Osteoblast (primary cell): ENCODE data around the gene NCAPD2. TPM values are rescaled to one million over a fixed set of nuclear protein-coding genes. Genes with fewer than 3 reads are reported as not detected.
A peak's percentile ranks its signal among the peaks of the same experiment; 100 is the strongest.
"Not testable (repeated sequence)": the region's sequence is repeated elsewhere in the genome, so short reads cannot be mapped to it uniquely, and the experiment has no call there.

Experiments
- DNase-seq: peaks from one replicate; pipeline ENCODE4 v3.0.0; 2011; ENCODE audit warnings: low spot score, mixed read lengths; ENCODE audit not compliant: insufficient read length; ENCODE audit errors: missing footprints
- H2AFZ ChIP-seq: 2 replicates; pipeline ENCODE4 v1.6.0; 2011; ENCODE audit warnings: mild to moderate bottlenecking, low read length
- H3K27ac ChIP-seq: 2 replicates; pipeline ENCODE4 v1.5.1; 2011; ENCODE audit warnings: mild to moderate bottlenecking, low read depth, low read length, moderate library complexity
- H3K27me3 ChIP-seq: 2 replicates; pipeline ENCODE4 v1.6.0; 2012; ENCODE audit warnings: mild to moderate bottlenecking, control low read depth, inconsistent platforms, low read length, moderate library complexity; ENCODE audit not compliant: insufficient read depth
- H3K36me3 ChIP-seq: 2 replicates; pipeline ENCODE4 v1.5.1; 2011; ENCODE audit warnings: mild to moderate bottlenecking, low read length, control low read depth, moderate library complexity; ENCODE audit not compliant: insufficient read depth
- H3K4me1 ChIP-seq: 2 replicates; pipeline ENCODE4 v1.5.1; 2011; ENCODE audit warnings: mild to moderate bottlenecking, low read length, control low read depth, moderate library complexity; ENCODE audit not compliant: insufficient read depth
- H3K4me2 ChIP-seq: 2 replicates; pipeline ENCODE4 v1.6.0; 2011; ENCODE audit warnings: mild to moderate bottlenecking, low read length; ENCODE audit not compliant: insufficient read depth
- H3K4me3 ChIP-seq: fragments of 200-600 bp; sonication (generic); 3 replicates; pipeline ENCODE4 v1.5.1; 2012; ENCODE audit warnings: mild to moderate bottlenecking, low read length, inconsistent platforms; ENCODE audit not compliant: insufficient read depth
- H3K79me2 ChIP-seq: 2 replicates; pipeline ENCODE4 v1.6.0; 2012; ENCODE audit warnings: mild to moderate bottlenecking, low read length, control low read depth, inconsistent platforms; ENCODE audit not compliant: insufficient read depth
- H3K9me3 ChIP-seq: 2 replicates; pipeline ENCODE4 v1.5.1; 2011; ENCODE audit warnings: low read depth, low read length, control low read depth
- H4K20me1 ChIP-seq: 2 replicates; pipeline ENCODE4 v1.6.0; 2012; ENCODE audit warnings: mild to moderate bottlenecking, low read length, control low read depth; ENCODE audit not compliant: insufficient read depth
- total RNA-seq: library from RNA; depleted of rRNA; stranded (reverse); fragments of >200 nt; gene quantifications from 2 replicates; pipeline ENCODE4 v1.2.3, GENCODE V29; 2012
- TF ChIP-seq, protein P1 (sequence below): IDR thresholded peaks from 2 replicates; pipeline ENCODE4 v1.5.1; 2011; ENCODE audit warnings: mild to moderate bottlenecking, low read depth, low read length, moderate library complexity; ENCODE audit errors: extremely low read depth

NCAPD2 gene
- total RNA-seq, 1 donor: 21.0 TPM

DNA sequence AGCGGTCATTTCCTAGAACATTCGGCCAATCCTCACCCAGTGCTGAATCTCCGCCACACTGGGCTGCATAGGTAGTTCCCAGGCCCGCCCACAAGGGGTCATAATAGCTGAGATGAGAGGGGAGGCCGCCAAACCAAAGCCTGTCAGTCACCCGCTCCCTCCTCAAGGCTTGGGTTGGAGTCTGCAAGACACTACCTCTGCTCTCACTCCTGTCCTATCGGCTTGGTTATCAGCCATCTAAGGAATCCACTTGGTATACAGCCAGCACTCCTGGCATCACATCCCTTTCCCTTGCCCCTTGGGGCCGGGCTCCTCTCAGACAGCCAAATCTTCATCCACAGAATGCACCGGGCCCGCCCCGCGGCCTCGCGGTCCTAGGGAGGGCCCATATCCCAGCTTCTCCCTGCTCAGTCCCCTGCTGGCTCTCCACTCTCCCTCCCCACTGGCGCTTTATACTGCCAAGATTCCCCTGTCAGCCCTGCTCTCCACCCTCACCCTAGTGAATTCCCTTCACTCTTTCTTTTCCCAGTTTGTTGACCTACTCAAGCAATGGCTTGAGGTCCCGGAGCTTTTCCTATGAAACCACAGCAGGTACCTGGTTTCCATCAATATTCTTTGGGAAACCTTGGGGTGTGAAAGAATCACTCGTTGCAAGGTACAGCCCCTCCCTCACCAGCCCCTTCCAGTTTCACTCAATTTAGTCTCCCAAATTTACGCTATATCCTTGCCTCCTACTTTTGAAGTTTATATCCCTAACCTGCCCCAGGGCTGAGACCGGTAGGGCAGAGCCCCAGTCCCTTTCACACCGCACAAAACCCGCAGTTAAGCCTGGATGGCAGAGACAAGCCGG, 60.5 kb downstream of the NCAPD2 start:
- Histone ChIP-seq H3K4me3 (peak overlapping the region; percentile 92), H3K9me3 (no peaks in the 10 kb centered on the region), H3K79me2 (peaks cover 47% of the 10 kb centered on the region), H2AFZ (peak overlapping the region; percentile 45), H3K27ac (peak overlapping the region; percentile 93), H3K4me1 (peaks cover 53% of the 10 kb centered on the region), H3K4me2 (peak overlapping the region; percentile 99), H3K27me3 (no peaks in the 10 kb centered on the region), H4K20me1 (peaks cover 14% of the 10 kb centered on the region), H3K36me3 (peaks cover 19% of the 10 kb centered on the region)
- peak; percentile 98 for DNase-seq
- TF ChIP-seq, protein P1, sequence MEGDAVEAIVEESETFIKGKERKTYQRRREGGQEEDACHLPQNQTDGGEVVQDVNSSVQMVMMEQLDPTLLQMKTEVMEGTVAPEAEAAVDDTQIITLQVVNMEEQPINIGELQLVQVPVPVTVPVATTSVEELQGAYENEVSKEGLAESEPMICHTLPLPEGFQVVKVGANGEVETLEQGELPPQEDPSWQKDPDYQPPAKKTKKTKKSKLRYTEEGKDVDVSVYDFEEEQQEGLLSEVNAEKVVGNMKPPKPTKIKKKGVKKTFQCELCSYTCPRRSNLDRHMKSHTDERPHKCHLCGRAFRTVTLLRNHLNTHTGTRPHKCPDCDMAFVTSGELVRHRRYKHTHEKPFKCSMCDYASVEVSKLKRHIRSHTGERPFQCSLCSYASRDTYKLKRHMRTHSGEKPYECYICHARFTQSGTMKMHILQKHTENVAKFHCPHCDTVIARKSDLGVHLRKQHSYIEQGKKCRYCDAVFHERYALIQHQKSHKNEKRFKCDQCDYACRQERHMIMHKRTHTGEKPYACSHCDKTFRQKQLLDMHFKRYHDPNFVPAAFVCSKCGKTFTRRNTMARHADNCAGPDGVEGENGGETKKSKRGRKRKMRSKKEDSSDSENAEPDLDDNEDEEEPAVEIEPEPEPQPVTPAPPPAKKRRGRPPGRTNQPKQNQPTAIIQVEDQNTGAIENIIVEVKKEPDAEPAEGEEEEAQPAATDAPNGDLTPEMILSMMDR: peak; percentile 72

DNA sequence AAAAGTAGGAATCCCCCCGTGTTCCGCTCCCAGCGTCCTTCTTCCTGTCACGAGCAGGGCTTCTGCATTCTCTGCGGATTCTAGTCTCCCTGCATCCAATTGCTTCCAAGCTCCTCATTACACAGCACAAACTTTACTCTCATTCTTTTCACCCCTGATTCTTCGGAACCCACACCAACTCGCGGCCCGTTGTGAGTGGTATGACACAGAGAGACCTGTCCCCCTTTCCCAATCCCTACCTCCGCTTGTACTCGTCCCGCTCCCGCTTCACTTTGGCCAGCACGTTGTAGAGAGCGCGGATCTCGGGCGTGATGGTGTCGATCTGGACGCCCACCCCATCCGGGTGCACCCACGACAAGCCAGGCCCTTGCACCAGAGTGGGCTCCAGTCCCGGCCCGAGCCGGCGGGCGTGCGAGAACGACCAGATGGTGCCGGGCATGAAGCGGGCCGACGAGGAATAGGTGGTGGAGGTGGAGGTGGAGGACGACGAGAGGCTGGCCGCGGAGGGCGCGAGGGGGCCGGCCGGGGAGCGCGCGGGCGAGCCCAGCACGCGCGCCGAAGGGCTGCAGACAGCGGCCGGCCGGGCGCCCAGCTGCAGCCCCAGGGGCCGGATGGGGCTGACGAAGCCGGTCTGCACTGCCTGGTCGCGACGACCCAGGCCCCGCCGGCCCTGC, 61.3 kb downstream of the NCAPD2 start:
- Histone ChIP-seq H3K27me3 (no peaks in the 10 kb centered on the region), H3K36me3 (peaks cover 27% of the 10 kb centered on the region), H3K4me1 (peaks cover 47% of the 10 kb centered on the region), H3K27ac (peak overlapping the region; percentile 93), H3K79me2 (peaks cover 44% of the 10 kb centered on the region), H3K4me2 (peak overlapping the region; percentile 99), H3K4me3 (peak overlapping the region; percentile 92), H3K9me3 (no peaks in the 10 kb centered on the region), H2AFZ (peak overlapping the region; percentile 45), H4K20me1 (peaks cover 14% of the 10 kb centered on the region)
- TF ChIP-seq, protein P1: no peak
- DNase-seq: peak; percentile 76

DNA sequence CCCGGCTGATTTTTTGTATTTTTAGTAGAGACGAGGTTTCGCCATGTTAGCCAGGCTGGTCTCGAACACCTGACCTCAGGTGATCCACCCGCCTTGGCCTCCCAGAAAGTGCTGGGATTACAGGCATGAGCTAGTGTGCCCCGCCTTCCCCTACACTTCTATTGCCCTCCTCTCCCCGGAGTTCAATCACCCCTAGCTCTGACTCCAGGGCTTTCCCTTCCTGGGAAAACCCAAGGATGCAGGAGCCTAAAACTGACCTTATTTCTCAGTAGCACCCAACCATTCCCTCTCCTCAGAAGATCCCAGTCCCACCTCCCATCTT, 62.6 kb downstream of the NCAPD2 start:
- Histone ChIP-seq H3K36me3 (peaks cover 35% of the 10 kb centered on the region), H3K4me1 (peaks cover 35% of the 10 kb centered on the region), H3K79me2 (peaks cover 31% of the 10 kb centered on the region), H4K20me1 (peaks cover 14% of the 10 kb centered on the region)
- DNase-seq: peak; percentile 44
- H3K4me2 ChIP-seq, H3K27ac ChIP-seq, H3K4me3 ChIP-seq, H3K27me3 ChIP-seq, H2AFZ ChIP-seq, H3K9me3 ChIP-seq: not testable (repeated sequence)

DNA sequence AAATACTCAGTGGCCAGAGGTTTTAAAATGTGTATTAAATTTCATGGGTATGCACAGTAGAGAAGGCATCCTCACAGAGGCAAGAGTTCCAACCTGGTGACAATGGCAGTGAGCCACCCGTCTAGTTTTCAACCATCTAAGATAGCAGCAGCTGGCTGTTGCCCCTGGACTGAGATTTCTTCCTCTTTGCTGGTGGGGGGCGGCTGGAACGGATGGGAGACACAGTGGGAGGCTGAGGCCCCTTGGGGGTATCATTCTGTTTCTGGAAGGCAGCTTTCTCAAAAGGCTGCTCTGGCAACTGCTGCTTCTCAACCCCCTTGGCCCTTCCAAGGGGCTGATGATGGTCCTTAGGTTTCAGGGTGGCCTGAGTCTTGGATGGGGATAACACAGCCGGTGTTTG, 63.0 kb downstream of the NCAPD2 start:
- H4K20me1 ChIP-seq: peaks cover 14% of the 10 kb centered on the region
- peaks cover 39% of the 10 kb centered on the region for H3K36me3 ChIP-seq
- H3K27me3 ChIP-seq: no peaks in the 10 kb centered on the region

More for the DNA sequence above, 63.0 kb downstream of the NCAPD2 start:
- no peak overlapping the region for H3K4me2 ChIP-seq
- H3K4me3 ChIP-seq: no peak overlapping the region
- H3K9me3 ChIP-seq: no peaks in the 10 kb centered on the region
- DNase-seq: peak; percentile 69
- TF ChIP-seq, protein P1: no peak
- peaks cover 31% of the 10 kb centered on the region for H3K4me1 ChIP-seq
- H3K79me2 ChIP-seq: peaks cover 29% of the 10 kb centered on the region
- no peak overlapping the region for H3K27ac ChIP-seq
- no peak overlapping the region for H2AFZ ChIP-seq
